NCI-H82 (cell line): ENCODE measurements around the gene FCMR.
"Not testable (repeated sequence)": the region's sequence is repeated elsewhere in the genome, so short reads cannot be mapped to it uniquely, and the experiment has no call there.

Experiments used
- DNase-seq: peaks from one replicate; lab custom pipeline; 2025; lab: John Stamatoyannopoulos, UW

Gene FCMR

GRCh38 chr1:206949641-206950040 lies 27.9 kb upstream of the FCMR start:
- no peak for DNase-seq

DNA sequence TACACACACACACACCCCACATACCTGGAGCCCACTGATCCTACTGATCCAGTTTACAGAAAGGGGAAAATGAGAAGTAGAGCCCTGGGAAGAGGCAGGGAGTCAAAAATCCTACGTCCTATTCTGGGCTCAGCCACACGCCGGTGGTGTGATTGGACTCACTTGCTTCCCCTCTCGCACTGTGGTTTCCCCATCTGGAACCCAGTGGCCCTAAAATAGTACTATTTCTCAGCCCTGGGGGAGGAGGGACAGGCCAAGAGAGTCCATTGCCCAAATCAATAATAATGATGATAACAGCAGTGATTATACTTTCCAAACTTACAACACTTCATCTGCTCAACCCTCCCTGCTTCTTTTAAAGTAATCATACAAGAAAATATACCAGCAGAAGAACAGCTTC lies 27.5 kb upstream of the FCMR start:
- DNase-seq: no peak

- no peak for DNase-seq
Measured at GRCh38 chr1:206947255-206947654, 25.5 kb upstream of the FCMR start.

DNA sequence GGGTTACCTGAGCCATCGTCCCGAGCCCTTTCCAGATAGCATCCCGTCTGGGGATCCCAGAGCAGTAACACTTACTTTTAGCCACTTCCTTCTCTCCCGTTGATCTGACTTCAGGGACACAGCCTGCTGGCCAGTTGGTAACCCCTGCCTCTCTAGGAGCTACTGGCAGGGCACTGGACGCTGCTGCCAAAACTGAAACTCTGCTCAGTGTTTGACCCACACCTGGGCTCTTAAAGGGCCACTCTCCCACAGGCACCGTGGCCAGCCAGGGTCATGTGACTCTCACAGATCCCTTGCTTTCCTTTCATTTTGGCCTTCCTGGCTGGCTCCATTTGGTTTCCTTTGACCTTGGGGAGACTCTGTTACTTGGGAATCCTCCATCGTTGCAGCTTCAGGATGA lies 24.5 kb upstream of the FCMR start, which contains the start of gene PIGR:
Gene PIGR (minus strand): TSS at position 206 of the 400 bp plus-strand sequence. CDS start 5,935 bp downstream, outside the sequence.
- DNase-seq: no peak

DNA sequence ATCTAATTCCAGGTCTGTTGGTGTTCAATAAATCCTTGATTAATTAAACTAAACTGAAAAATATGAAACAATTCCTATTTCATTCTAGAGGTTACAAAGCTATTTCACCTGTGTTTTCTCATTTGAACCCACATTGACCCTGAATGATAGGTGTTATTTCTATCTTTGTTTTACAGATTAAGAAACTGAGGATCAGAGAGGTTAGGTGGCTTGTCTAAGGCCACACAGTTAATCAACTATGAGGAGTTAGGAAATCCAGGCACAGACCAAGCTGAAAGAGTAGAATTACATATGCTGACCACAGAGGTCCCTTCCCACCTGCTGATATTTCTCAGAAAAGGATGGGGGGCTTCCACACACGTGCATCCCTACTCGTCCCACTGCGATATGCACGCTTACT lies 24.0 kb upstream of the FCMR start:
- no peak for DNase-seq

GRCh38 chr1:206944703-206945102 lies 23.0 kb upstream of the FCMR start:
- no peak for DNase-seq

GRCh38 chr1:206941766-206942418 lies 20.2 kb upstream of the FCMR start:
- no peak for DNase-seq

DNA sequence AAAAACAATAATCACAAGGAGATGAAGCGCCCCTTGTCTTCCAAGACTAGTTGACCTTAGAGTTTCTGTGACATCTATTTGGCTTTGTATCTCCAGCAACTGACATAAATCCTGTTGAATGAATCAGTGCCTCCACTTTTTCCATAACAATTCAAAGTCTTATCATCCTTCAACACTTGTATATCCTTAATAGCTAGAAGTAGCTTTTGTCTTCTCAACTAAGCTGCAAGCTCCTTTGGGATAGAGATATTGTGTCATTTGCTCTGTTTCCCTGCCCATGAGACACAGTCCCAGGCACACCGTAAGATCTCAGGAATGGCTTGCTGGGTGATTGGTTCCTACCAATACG lies 18.8 kb upstream of the FCMR start:
- no peak for DNase-seq

GRCh38 chr1:206939841-206940587 lies 18.3 kb upstream of the FCMR start:
- no peak for DNase-seq

- no peak for DNase-seq
Measured at GRCh38 chr1:206939131-206939530, 17.4 kb upstream of the FCMR start.

DNA sequence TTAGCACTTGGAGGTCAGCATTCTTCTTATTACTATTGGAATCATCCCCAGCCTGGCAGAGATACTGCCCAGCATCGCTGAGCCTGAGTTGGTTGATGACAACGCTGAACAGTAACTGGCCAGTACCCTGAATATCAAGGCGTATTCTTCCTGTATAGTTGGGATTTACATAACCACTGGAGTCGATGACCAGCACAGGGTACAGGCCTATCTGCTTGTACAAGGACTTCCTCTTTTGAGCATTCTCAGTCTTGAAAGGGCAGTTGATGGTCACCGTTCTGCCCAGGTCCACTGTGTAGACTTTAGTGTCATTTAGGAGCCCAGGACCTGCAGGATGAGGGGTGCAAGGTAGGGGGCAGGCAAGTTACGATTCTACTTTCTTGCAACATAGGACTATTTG lies 15.7 kb upstream of the FCMR start:
- DNase-seq: no peak

DNA sequence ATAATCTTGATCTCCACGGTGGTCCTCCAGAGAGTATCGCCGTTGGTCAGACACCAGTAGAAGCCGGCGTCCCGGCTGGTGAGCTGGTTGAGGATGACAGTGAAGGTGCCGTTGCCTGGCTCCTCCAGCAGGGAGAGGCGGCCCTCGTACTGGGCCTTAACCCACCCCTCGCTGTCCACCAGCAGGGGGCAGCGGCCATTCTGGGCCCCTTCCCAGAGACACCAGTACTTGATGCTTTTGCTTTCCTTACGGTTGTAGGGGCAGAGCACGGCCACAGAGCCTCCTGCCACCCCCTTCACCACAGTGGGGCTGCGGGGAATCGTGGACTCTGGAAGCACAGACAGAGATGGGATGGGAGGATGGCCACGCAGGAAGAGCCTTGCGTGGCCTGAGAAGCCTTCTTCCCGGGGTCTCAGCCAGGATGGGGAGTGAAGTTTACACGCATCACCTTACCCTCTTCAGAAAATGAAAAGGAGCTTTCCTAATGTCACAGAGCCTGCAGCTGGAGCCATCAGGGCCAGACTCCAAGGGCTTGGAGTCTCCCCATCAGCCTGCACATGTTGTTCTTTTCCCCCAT lies 13.8 kb upstream of the FCMR start:
- peak; percentile 76 for DNase-seq

GRCh38 chr1:206933333-206933945 lies 11.7 kb upstream of the FCMR start:
- DNase-seq: peak; percentile 48

DNA sequence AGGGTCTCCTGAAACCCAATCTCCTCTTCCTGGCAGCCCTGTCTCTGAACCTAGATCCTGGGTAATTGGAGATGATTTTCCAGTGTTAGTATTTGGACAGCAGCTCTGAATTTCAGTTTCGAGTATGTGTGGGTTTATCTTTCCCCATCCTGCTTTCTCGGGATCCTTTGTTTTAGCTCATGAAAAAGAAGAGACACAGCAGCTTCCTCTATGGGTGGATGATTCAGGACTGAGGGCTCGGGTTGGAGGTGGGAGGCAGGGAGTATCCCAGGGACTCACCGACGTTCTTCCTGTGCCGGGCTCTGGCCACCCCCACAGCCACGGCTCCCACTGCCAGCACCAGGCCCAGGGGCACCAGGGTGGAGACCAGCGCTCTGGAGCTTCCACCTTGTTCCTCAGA lies 10.4 kb upstream of the FCMR start:
- no peak for DNase-seq

DNA sequence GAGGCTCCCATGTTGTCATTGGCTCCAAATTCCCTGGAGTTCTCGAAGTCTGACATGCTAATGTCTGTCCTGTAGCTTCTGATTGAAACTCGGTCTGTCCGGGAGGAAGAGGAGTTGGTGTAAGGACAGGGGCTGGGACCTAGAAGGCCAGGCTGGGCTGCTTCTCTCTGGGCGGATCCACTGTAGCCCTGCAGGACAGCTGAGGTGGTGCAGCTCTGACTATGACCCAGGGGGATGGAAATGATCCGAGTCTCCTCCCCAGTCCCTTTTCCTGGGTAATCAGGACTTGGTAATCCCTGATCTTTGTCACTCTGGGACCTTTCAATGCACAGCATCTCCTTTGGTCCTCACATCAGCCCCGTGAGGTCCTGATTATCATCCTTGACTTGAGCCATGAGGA lies 10.0 kb upstream of the FCMR start:
- DNase-seq: no peak

- DNase-seq: no peak
Measured at GRCh38 chr1:206930210-206930798, 8.6 kb upstream of the FCMR start.

DNA sequence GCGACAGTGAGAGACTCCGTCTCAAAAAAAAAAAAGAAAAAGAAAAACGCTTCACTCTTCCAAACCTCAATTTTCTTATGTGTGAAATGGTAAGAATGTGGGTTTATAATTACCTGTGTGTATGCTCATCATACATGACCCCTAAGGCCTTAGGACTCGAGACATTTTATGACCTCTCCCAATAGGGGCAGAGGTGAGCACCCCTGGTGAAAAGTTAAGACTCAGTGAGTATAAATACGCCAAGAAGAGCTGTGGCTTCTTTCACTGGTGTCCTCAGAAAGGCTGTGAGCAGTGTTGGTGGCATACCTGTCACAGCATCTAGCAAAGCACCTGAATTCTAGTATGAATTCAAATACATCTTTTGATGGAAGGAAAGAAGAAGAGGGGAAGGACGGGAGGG lies 7.8 kb upstream of the FCMR start:
- DNase-seq: no peak

- DNase-seq: no peak
Measured at GRCh38 chr1:206926286-206926685, 4.5 kb upstream of the FCMR start.

DNA sequence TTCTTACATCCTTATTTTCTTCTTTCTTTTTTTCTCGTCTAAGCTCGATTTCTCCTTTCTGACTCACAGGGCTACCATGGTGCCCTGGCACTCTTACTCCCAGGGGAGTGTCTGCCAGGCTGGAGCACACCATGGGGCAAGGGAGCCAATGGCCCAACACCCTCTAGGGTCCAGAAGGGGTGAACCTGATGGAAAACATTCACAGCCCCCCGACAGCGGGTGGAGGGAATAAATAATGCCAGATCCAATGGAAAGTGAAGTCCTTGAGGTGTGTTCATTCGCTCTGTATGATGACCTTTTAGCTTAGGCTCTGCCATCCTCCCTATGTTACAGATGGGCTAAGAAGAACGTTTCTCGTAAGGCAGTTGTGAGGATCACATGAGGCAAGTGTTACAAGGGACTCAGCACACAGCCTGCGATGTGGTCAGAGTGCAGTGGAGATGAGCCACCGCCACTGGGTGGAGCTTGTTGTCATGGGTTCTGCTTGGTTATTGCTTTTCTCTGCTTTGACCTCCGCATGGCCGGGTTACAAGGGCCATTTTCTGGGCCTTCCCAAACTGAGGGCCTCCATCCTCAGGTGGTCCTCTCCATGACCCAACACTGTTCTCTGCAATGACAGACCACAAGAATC lies 3.5 kb upstream of the FCMR start:
- DNase-seq: peak; percentile 42

- no peak for DNase-seq
Measured at GRCh38 chr1:206924592-206925105, 2.9 kb upstream of the FCMR start.

DNA sequence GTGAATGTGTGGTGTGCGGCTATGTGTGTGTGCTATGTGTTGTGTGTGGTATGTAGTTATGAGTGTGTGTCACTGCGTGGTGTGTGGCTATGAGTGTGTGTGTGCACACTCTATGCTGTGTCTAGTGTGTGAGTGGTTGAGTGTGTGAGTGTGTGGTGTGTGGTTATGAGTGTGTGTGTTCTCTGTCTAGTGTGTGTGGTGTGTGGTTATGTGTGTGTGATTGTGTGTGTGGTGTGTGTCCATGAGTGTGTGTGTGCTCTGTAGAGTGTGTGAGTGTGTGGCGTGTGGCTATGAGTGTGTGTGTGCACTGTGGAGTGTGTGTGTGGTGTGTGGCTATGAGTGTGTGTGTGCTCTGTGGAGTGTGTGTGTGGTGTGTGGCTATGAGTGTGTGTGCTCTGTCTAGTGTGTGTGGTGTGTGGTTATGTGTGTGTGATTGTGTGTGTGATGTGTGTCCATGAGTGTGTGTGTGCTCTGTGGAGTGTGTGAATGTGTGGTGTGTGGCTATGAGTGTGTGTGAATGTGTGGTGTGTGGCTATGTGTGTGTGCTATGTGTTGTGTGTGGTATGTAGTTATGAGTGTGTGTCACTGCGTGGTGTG lies 2.3 kb upstream of the FCMR start:
- DNase-seq: not testable (repeated sequence)
